Activated CD4-positive, alpha-beta T cell treated with anti-CD3 and anti-CD28 coated beads, Interleukin-2, amount 10 ng/mL, durations not matched to agents 7 days and 5 days (primary cell): Measurements from ENCODE around the gene HSPG2. TPM values are rescaled to one million over a fixed set of nuclear protein-coding genes. Genes with fewer than 3 reads are reported as not detected.

Source experiments
- CTCF ChIA-PET: fragments of 350-600 bp; sonication (Branson Sonifier 250); formaldehyde crosslinking; loops from one replicate; lab custom pipeline; 2021; ENCODE audit warnings: antibody characterized with exemption; lab: Charles Lee
- POLR2A ChIA-PET: fragments of 350-600 bp; sonication (Branson Sonifier 250); formaldehyde crosslinking; loops from one replicate; lab custom pipeline; 2021; ENCODE audit warnings: antibody characterized with exemption; lab: Charles Lee
- DNase-seq: peaks from one replicate; pipeline ENCODE4 v3.0.0-alpha.2; 2020
- H3K27ac Mint-ChIP-seq: one replicate; pipeline ENCODE4 v1.8.0; 2021; ENCODE audit warnings: mild to moderate bottlenecking, moderate library complexity, mixed read lengths
- H3K27me3 Mint-ChIP-seq: one replicate; pipeline ENCODE4 v1.8.0; 2021; ENCODE audit warnings: mixed read lengths
- H3K36me3 Mint-ChIP-seq: one replicate; pipeline ENCODE4 v1.8.0; 2021; ENCODE audit warnings: low read depth, mixed read lengths
- H3K4me1 Mint-ChIP-seq: one replicate; pipeline ENCODE4 v1.8.0; 2021; ENCODE audit warnings: mixed read lengths
- H3K4me3 Mint-ChIP-seq: one replicate; pipeline ENCODE4 v1.8.0; 2021; ENCODE audit warnings: mild to moderate bottlenecking, moderate library complexity, mixed read lengths
- H3K9me3 Mint-ChIP-seq: one replicate; pipeline ENCODE4 v1.8.0; 2021; ENCODE audit warnings: mixed read lengths
- total RNA-seq, 2 experiments: library from RNA; stranded (reverse); gene quantifications; one replicate each; pipeline ENCODE4 v1.2.3, GENCODE V29; 2021

The HSPG2 gene
- total RNA-seq, 2 experiments from 2014 or later: 1.9 to 2.3 TPM

- Mint-ChIP-seq H3K4me3 (no peak overlapping the region), H3K4me1 (peaks cover 7% of the 10 kb centered on the region), H3K27ac (no peak overlapping the region), H3K27me3 (no peaks in the 10 kb centered on the region), H3K36me3 (no peaks in the 10 kb centered on the region), H3K9me3 (no peaks in the 10 kb centered on the region)
- DNase-seq: no peak
- ChIA-PET POLR2A (no interaction called here), CTCF (no interaction called here)
Measured at GRCh38 chr1:21902026-21903012, 34.8 kb downstream of the HSPG2 start.

GRCh38 chr1:21901473-21901847 lies 35.6 kb downstream of the HSPG2 start:
- no peak overlapping the region for H3K27ac Mint-ChIP-seq
- H3K9me3 Mint-ChIP-seq: no peaks in the 10 kb centered on the region
- H3K36me3 Mint-ChIP-seq: no peaks in the 10 kb centered on the region

GRCh38 chr1:21900766-21901472 lies 36.2 kb downstream of the HSPG2 start:
- ChIA-PET POLR2A (interaction anchor here (0.6 kb wide), 1 partner anchor 740 kb away, joined by 3 read pairs; no protein-coding TSS in a partner anchor), CTCF (interaction anchor here (1.5 kb wide), 1 partner anchor 13 kb away, joined by 3 read pairs; no protein-coding TSS in a partner anchor)
- Mint-ChIP-seq H3K36me3 (no peaks in the 10 kb centered on the region), H3K9me3 (no peaks in the 10 kb centered on the region), H3K27ac (no peak overlapping the region), H3K4me1 (peaks cover 7% of the 10 kb centered on the region), H3K4me3 (no peak overlapping the region), H3K27me3 (no peaks in the 10 kb centered on the region)
- DNase-seq: no peak

More at GRCh38 chr1:21901473-21901847, 35.6 kb downstream of the HSPG2 start:
- H3K4me1 Mint-ChIP-seq: peaks cover 7% of the 10 kb centered on the region
- no peak for DNase-seq
- H3K4me3 Mint-ChIP-seq: no peak overlapping the region
- ChIA-PET CTCF (no interaction called here), POLR2A (no interaction called here)
- H3K27me3 Mint-ChIP-seq: no peaks in the 10 kb centered on the region

GRCh38 chr1:21899987-21900386 lies 37.1 kb downstream of the HSPG2 start:
- CTCF ChIA-PET: interaction anchor here (1.5 kb wide), 1 partner anchor 14 kb away, joined by 3 read pairs; no protein-coding TSS in a partner anchor
- H3K27ac Mint-ChIP-seq: no peak overlapping the region

GRCh38 chr1:21899267-21899810 lies 37.8 kb downstream of the HSPG2 start:
- CTCF ChIA-PET: interaction anchor here (1.5 kb wide), 1 partner anchor 14 kb away, joined by 3 read pairs; no protein-coding TSS in a partner anchor

More at GRCh38 chr1:21899987-21900386, 37.1 kb downstream of the HSPG2 start:
- H3K9me3 Mint-ChIP-seq: no peaks in the 10 kb centered on the region
- H3K4me1 Mint-ChIP-seq: peaks cover 3% of the 10 kb centered on the region
- H3K36me3 Mint-ChIP-seq: no peaks in the 10 kb centered on the region
- POLR2A ChIA-PET: no interaction called here
- no peak overlapping the region for H3K4me3 Mint-ChIP-seq
- DNase-seq: no peak
- H3K27me3 Mint-ChIP-seq: no peaks in the 10 kb centered on the region

GRCh38 chr1:21898326-21899200 lies 38.5 kb downstream of the HSPG2 start:
- no peaks in the 10 kb centered on the region for H3K4me1 Mint-ChIP-seq
- POLR2A ChIA-PET: no interaction called here
- H3K27me3 Mint-ChIP-seq: no peaks in the 10 kb centered on the region
- no peak overlapping the region for H3K4me3 Mint-ChIP-seq
- CTCF ChIA-PET: no interaction called here
- DNase-seq: no peak
- H3K27ac Mint-ChIP-seq: no peak overlapping the region
- no peaks in the 10 kb centered on the region for H3K36me3 Mint-ChIP-seq
- H3K9me3 Mint-ChIP-seq: no peaks in the 10 kb centered on the region

More at GRCh38 chr1:21899267-21899810, 37.8 kb downstream of the HSPG2 start:
- POLR2A ChIA-PET: no interaction called here
- Mint-ChIP-seq H3K4me3 (no peak overlapping the region), H3K27ac (no peak overlapping the region), H3K36me3 (no peaks in the 10 kb centered on the region), H3K9me3 (no peaks in the 10 kb centered on the region), H3K27me3 (no peaks in the 10 kb centered on the region), H3K4me1 (no peaks in the 10 kb centered on the region)
- no peak for DNase-seq

- ChIA-PET CTCF (no interaction called here), POLR2A (no interaction called here)
- H3K27me3 Mint-ChIP-seq: no peaks in the 10 kb centered on the region
- no peak for DNase-seq
- no peaks in the 10 kb centered on the region for H3K4me1 Mint-ChIP-seq
- H3K36me3 Mint-ChIP-seq: no peaks in the 10 kb centered on the region
- H3K9me3 Mint-ChIP-seq: no peaks in the 10 kb centered on the region
- no peak overlapping the region for H3K4me3 Mint-ChIP-seq
- no peak overlapping the region for H3K27ac Mint-ChIP-seq
Measured at GRCh38 chr1:21897844-21898243, 39.3 kb downstream of the HSPG2 start.

- Mint-ChIP-seq H3K9me3 (no peaks in the 10 kb centered on the region), H3K36me3 (no peaks in the 10 kb centered on the region), H3K4me1 (no peaks in the 10 kb centered on the region), H3K4me3 (no peak overlapping the region), H3K27me3 (no peaks in the 10 kb centered on the region), H3K27ac (no peak overlapping the region)
- ChIA-PET CTCF (no interaction called here), POLR2A (no interaction called here)
- DNase-seq: no peak
Measured at GRCh38 chr1:21896652-21897532, 40.2 kb downstream of the HSPG2 start.

- ChIA-PET POLR2A (no interaction called here), CTCF (no interaction called here)
- no peak overlapping the region for H3K4me3 Mint-ChIP-seq
- no peaks in the 10 kb centered on the region for H3K9me3 Mint-ChIP-seq
- no peaks in the 10 kb centered on the region for H3K36me3 Mint-ChIP-seq
- DNase-seq: no peak
- no peaks in the 10 kb centered on the region for H3K4me1 Mint-ChIP-seq
- H3K27ac Mint-ChIP-seq: no peak overlapping the region
- no peaks in the 10 kb centered on the region for H3K27me3 Mint-ChIP-seq
Measured at GRCh38 chr1:21896026-21896425, 41.1 kb downstream of the HSPG2 start.

GRCh38 chr1:21894034-21894881 lies 42.9 kb downstream of the HSPG2 start:
- ChIA-PET POLR2A (no interaction called here), CTCF (no interaction called here)
- H3K27ac Mint-ChIP-seq: no peak overlapping the region
- H3K4me3 Mint-ChIP-seq: no peak overlapping the region
- no peaks in the 10 kb centered on the region for H3K36me3 Mint-ChIP-seq
- no peaks in the 10 kb centered on the region for H3K9me3 Mint-ChIP-seq
- no peaks in the 10 kb centered on the region for H3K27me3 Mint-ChIP-seq
- no peak for DNase-seq
- H3K4me1 Mint-ChIP-seq: no peaks in the 10 kb centered on the region
